Fibroblast of pulmonary artery (primary cell): Measurements from ENCODE around the gene PSG4.
A peak's percentile ranks its signal among the peaks of the same experiment; 100 is the strongest.
"Not testable (repeated sequence)": the region's sequence is repeated elsewhere in the genome, so short reads cannot be mapped to it uniquely, and the experiment has no call there.

ENCODE experiments used
- DNase-seq: peaks from one replicate; pipeline ENCODE4 v3.0.0-alpha.2; 2010; ENCODE audit warnings: low read depth
- H3K4me3 ChIP-seq: replicated peaks from 2 replicates; pipeline ENCODE4 v1.5.1; 2011; ENCODE audit warnings: low read depth, mild to moderate bottlenecking, control low read depth, low read length, moderate library complexity
- CTCF ChIP-seq: IDR thresholded peaks from 2 replicates; pipeline ENCODE4 v1.5.1; 2011; ENCODE audit warnings: mild to moderate bottlenecking, control low read depth, low read length, inconsistent platforms; ENCODE audit errors: missing control alignments

Gene PSG4

GRCh38 chr19:43205471-43206105 is at the start of gene PSG4:
Gene PSG4 (minus strand): TSS chr19:43205638. CDS start chr19:43205536, 102 bp downstream.
- not testable (repeated sequence) for H3K4me3 ChIP-seq, DNase-seq

- not testable (repeated sequence) for DNase-seq, H3K4me3 ChIP-seq
Observed at GRCh38 chr19:43251428-43251827, 46.0 kb upstream of the PSG4 start.

GRCh38 chr19:43250296-43250695 is 44.9 kb upstream of the PSG4 start:
- DNase-seq, H3K4me3 ChIP-seq: not testable (repeated sequence)

GRCh38 chr19:43248635-43249002 is 43.2 kb upstream of the PSG4 start:
- H3K4me3 ChIP-seq, DNase-seq: not testable (repeated sequence)

- not testable (repeated sequence) for H3K4me3 ChIP-seq, DNase-seq
Observed at GRCh38 chr19:43247243-43247880, 41.9 kb upstream of the PSG4 start.

GRCh38 chr19:43245848-43246247 is 40.4 kb upstream of the PSG4 start:
- DNase-seq, H3K4me3 ChIP-seq: not testable (repeated sequence)

- not testable (repeated sequence) for H3K4me3 ChIP-seq, DNase-seq
Observed at GRCh38 chr19:43242211-43242610, 36.8 kb upstream of the PSG4 start.

- not testable (repeated sequence) for H3K4me3 ChIP-seq, DNase-seq
Observed at GRCh38 chr19:43238213-43238612, 32.8 kb upstream of the PSG4 start.

GRCh38 chr19:43235686-43236085 is 30.2 kb upstream of the PSG4 start:
- H3K4me3 ChIP-seq, DNase-seq: not testable (repeated sequence)

GRCh38 chr19:43229315-43229714 is 23.9 kb upstream of the PSG4 start:
- TF ChIP-seq CTCF: no peak
- peak; percentile 7 for DNase-seq

GRCh38 chr19:43228730-43229129 is 23.3 kb upstream of the PSG4 start:
- H3K4me3 ChIP-seq, DNase-seq: not testable (repeated sequence)

More at GRCh38 chr19:43229315-43229714, 23.9 kb upstream of the PSG4 start:
- H3K4me3 ChIP-seq: no peak overlapping the region

GRCh38 chr19:43226986-43227385 is 21.5 kb upstream of the PSG4 start:
- DNase-seq, H3K4me3 ChIP-seq: not testable (repeated sequence)

- no peak for TF ChIP-seq CTCF
- no peak for DNase-seq
- H3K4me3 ChIP-seq: no peak overlapping the region
Observed at GRCh38 chr19:43224855-43225253, 19.4 kb upstream of the PSG4 start.

- DNase-seq, H3K4me3 ChIP-seq: not testable (repeated sequence)
Observed at GRCh38 chr19:43224201-43224854, 18.9 kb upstream of the PSG4 start.

GRCh38 chr19:43221891-43222290 is 16.5 kb upstream of the PSG4 start:
- H3K4me3 ChIP-seq, DNase-seq: not testable (repeated sequence)

- not testable (repeated sequence) for H3K4me3 ChIP-seq, DNase-seq
Observed at GRCh38 chr19:43219136-43219535, 13.7 kb upstream of the PSG4 start.

- not testable (repeated sequence) for H3K4me3 ChIP-seq, DNase-seq
Observed at GRCh38 chr19:43215881-43216280, 10.4 kb upstream of the PSG4 start.
